Stimulated activated CD8-positive, alpha-beta memory T cell treated with anti-CD3 and anti-CD28 coated beads, Interleukin-4, amount 100 ng/mL, for 4 hours (primary cell): ENCODE measurements around the gene ROBO4.

Experiments used
- DNase-seq, 2 donors: peaks; one replicate each; pipeline ENCODE4 v3.0.0-alpha.2; 2020; ENCODE audit warnings: low read depth in 2 of 2, low spot score in 1 of 2

The ROBO4 gene

DNA sequence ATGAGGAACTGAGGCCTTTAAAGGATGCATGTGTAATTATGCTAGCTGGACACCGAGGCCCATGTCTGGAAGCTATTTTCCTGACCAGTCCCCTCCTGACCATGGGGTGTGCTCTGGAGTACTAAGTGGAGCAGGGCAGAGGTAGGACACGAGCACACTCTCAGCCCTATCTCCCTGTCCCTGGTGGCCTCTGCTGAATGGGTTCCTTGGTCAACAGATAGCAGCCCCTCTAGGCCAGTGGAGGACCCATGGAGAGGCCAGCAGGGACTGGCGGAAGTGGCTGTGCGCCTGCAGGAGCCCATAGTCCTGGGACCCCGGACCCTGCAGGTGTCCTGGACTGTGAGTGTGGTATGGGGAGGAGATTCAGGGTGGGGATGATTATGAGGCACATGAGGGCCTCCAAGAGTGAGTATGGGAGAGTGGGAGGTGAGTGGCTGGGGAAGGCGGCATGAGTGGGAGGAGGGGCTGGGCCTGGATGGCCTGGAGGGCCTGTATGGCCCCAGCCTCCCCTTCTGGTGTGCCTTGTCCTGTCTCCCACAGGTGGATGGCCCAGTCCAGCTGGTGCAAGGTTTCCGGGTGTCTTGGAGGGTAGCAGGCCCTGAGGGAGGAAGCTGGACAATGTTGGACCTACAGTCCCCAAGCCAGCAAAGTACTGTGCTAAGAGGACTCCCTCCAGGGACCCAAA is 23.0 kb downstream of the ROBO4 start:
- DNase-seq = no peak

DNA sequence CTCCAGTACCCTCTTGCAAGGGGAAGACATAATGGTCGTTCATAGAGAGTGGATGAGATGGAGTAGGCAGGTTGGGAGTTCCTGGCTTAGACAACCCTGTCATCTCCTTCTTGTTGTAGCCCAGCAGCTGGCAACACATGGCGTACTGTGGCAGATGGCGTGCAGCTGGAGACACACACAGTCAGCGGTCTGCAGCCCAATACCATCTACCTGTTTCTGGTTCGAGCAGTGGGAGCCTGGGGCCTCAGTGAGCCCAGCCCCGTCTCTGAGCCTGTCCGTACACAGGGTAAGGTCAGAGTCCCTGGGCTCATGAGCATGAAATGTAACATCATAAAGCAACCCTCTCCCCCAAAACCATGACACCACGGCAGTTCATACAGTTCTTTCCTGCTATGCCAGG is 23.7 kb downstream of the ROBO4 start:
- no peak for DNase-seq

DNA sequence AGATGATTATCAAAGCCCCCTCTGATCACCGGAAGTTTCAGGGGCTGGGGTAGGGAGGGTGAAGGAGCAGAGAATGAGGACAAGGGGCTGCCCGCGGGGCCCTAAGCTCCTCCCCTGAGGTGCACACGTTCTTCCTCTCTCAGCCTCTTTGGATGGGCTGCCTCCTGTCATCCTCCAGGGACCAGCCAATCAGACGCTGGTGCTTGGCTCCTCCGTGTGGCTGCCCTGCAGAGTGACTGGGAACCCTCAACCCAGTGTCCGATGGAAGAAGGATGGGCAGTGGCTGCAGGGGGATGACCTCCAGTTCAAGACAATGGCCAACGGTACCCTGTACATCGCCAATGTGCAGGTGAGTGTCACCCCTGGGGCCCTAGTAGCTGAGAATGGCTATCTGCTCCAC is 24.9 kb downstream of the ROBO4 start:
- no peak for DNase-seq

DNA sequence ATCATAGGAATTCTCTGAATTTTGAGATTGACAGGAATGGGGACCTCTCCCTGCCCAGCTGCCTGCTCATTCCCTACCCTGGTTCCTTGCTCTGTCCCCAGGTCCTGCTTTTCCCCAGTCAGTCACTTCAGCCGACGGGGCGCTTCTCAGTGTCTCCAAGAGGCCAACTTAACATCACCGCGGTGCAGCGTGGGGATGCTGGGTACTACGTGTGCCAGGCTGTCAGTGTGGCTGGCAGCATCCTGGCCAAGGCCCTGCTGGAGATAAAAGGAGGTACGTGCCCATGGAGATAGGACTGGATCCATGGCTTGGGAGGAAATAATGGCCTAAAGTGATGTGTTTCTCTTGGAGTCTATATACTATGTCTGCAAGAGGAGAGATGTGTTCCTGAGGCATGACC is 25.4 kb downstream of the ROBO4 start:
- no peak for DNase-seq

DNA sequence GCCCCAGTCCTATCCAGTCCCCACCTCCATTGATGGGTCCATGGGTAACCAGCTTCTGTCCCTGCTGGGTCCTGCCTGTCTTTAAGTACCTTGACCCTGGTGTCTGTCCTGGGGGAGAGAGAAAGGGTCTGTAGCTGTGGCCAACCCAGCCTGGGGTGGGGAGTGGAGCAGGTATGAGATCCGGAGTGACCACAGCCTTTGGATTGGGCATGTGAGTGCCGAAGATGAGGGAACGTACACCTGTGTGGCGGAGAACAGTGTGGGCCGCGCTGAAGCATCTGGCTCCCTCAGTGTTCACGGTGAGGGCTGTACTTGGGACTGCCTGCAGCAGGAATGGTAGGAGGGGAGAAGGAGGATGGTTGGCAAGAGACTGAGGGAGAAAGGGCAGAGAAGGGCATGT is 27.2 kb downstream of the ROBO4 start:
- no peak for DNase-seq

DNA sequence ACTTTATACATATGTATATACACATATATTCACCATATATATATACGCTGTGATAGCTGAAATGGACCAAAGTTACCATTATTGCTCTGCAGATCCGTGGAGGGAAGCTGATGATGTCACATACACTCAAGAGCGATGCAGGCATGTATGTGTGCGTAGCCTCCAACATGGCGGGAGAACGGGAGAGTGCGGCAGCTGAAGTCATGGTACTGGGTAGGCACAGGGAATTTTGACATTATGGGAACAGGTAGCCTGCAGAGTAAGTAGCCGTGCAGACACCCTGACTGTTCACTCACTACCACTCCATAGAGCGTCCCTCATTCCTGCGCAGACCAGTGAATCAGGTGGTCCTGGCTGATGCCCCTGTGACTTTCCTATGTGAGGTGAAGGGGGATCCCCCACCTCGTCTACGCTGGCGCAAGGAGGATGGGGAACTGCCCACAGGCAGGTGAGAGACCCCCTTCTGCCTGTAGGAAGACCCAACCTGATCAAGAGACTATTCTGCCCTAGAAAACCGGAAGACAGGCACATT is 27.7 kb downstream of the ROBO4 start:
- DNase-seq = no peak

DNA sequence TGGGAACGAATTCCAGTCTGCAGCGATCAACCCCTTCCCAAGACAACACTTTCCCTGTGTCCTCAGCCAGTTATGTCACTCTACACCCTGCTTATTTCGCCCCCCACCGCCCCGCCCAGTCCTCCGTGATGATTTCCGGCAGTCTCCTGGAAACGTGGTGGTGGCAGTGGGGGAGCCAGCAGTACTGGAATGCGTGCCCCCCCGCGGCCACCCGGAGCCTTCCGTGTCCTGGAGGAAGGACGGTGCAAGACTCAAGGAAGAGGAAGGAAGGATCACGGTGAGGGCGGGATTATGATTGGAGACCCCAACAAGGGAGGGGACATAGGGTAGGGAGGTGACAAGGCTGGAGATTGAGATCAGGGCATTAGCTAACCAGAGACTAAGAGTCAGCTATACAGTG is 28.3 kb downstream of the ROBO4 start:
- no peak for DNase-seq

DNA sequence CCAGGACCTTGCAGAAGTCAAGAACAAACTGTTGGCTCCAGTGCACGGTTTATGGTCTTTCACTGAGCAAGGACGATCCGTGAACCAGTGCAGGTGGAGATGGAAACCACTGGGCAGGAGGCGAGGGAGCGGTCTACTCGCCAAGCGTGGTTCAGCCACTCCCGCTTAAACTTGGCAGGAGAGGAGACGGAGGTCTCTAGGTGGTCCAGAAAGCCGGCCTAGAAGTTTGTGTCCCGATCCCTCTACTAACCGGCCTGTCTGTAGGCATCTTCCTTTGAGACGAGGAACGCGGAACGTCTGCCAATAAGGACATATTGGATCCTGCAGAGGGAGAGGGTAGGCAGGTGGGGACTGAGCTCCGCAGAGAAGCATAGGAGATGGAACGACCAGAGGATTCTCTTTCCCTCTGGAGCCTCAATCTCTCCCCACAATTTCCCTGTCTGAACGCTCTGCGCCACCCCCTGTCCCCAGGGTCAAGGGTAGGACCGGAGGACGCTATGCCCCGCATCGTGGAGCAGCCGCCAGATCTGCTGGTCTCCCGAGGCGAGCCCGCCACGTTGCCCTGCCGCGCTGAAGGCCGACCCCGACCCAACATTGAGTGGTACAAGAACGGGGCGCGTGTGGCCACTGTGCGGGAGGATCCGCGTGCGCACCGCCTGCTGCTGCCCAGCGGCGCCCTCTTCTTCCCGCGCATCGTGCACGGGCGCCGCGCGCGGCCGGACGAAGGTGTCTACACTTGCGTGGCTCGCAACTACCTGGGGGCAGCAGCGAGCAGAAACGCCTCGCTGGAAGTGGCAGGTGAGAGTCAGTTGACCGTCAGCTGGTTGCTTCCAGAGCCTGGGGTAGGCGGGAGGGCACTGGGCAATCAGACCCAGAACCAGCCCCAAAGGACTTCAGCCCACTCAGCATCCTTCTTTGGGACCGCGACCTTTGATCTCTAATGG is 29.1 kb downstream of the ROBO4 start:
- DNase-seq = no peak

DNA sequence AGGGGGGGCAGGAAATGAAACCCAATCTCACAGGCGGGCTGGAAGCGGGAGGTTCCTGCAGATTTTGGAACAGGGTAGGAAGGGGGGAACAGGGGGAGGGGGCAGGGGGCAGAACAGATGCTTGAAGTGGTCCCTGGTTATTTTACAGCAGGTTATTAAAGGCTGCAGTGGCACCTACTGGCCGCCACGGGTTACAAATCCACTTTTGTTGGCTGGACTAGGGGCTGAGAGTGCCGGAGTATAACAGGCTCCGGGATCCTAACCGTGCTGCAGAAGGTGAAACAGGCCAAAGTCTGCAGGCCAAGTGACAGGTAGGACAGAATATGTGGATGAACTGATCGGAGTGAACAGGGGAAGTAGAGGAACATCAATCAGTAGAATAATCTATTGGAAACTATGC is 30.0 kb downstream of the ROBO4 start:
- DNase-seq = no peak

DNA sequence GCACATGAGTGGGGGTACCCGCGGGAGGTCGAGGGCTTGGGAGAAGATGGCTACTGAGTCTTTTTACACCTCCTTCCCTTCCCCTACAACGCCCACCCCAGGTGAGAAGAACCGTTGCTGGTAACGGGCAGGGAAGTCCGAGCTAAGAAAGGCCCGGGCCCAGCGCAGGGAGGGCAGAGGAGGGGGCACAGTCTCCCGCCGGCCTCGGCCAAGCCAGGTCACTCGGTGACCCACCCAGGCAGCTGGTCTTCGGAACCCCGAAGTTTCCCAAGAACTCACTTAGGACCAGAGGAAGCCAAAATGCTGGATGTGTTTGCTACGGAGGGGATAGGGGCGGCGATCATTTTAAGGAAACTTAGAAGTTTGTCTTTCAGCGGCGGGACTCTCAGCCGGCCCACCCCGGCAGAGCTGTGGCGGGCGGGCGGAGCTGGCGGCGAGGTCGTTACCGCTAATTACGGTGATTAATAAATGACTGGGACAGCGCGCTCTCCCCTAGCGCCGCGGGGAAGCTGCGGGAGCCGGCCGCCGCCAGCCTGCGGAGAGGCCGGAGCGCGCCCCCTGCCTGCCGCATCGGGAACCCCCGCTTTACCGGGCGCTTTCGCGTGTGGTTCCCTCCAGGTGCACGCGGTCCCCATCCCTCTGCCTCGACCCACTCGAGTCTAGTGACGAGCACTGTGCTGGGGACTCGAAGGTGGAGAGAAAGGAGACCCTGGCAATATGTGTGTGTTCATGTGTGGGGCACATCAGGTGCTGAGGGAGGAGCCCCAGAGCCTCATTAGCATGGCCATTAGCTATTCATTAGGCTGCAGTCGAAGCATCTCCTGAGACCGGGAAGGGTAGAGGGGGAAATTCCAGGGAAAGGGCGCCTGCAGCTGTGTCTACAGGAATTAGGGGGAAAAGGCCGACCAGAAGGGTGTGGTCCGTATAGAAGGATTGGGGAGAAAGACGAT is 31.5 kb downstream of the ROBO4 start:
- DNase-seq = no peak

DNA sequence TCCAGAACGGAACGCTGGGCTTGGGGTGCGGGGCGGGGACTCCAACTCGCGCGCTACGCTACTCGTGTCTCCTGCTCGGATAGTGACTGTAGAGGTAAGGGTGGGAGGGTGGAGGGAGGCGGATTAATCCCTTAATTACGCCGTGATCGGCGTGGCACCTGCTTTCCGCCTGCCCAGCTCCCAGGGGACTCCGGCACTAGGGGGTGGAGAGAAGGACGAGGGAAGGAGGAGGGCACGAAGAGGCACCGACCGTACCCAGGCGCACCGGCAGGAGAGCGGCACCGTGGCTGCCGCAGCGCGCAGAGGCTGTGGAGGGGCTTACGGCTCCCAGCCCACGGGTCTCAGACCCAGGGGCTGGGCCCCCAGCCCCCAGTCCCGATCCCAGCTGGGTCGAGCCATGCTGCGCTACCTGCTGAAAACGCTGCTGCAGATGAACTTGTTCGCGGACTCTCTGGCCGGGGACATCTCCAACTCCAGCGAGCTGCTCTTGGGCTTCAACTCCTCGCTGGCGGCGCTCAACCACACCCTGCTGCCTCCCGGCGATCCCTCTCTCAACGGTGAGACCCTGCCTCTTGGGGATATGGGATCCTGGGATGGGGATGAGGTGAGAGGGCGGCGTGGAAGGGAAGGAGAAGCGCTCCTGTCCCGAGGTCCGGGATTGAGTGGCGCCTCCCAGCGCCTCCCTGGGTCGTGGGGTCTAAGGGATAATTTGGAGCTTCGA is 32.3 kb downstream of the ROBO4 start, which contains the start of gene ROBO3:
Gene ROBO3 (plus strand): TSS at position 252 of the 721 bp plus-strand sequence. CDS start 146 bp downstream, at position 398.
- no peak for DNase-seq

DNA sequence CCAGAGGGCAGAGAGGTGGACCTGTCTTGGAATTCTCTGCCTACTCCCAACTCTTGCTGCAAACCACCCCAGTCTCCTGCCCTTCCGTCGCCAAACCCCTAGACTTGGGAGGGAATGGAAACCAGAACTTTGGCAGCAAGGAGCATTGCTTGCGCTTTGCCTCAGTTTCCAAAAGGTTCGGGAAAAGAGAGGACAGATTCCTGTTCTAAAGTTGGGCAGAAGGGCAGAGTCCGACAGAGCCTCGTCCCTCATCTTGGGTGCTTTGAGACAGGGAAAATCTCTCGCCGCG is 32.8 kb downstream of the ROBO4 start:
- no peak for DNase-seq

DNA sequence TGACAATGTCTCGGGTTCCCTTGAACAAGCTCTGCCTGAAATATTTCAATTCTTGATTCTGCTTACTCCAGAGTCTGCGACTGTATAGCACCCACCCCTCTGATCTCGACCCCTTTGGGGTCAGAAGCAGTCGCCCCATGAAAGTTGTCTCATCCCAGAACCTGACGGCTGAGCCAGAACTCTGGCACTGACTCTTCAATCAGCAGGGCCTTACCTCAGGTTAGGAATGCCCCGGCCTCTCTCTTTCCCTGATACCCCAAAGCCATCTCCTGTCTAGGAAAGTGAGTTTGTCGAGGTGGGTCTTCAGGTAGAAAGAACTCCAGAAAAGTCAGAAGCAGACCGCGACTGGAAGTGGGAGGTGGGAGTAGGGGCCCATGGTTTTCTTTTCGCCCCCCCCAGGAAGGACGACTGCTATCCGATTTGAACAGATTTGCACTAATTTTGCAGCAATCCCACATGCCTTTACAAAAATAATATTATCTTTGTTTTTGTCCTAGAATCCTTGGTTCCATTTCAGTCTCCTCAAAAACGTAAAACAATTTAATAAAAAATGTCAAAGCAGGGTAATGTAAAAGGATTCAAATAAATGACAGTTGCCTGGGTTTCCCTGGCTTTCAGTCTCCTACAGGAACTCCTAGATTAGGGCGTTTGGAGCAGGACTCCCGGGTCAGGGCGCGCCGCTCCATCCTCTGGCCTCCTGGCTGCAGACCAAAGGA is 33.3 kb downstream of the ROBO4 start:
- DNase-seq = no peak

DNA sequence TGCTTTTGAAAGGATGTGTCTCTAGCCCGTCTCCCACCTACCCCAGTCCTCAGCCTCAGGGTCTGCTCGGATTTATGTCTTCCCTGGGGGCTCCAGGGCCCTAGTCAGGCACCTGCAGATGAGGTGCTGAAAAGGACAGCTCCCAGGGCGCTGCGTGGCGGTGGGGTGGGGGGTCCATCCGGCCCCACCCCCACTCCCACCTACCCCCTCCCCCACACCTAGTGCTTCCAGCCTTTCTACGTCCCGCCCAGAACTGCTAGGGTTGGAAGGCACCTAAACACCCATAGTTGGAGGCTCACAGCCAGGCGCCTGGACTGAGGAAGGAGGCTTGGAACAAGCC is 33.9 kb downstream of the ROBO4 start:
- DNase-seq = no peak

DNA sequence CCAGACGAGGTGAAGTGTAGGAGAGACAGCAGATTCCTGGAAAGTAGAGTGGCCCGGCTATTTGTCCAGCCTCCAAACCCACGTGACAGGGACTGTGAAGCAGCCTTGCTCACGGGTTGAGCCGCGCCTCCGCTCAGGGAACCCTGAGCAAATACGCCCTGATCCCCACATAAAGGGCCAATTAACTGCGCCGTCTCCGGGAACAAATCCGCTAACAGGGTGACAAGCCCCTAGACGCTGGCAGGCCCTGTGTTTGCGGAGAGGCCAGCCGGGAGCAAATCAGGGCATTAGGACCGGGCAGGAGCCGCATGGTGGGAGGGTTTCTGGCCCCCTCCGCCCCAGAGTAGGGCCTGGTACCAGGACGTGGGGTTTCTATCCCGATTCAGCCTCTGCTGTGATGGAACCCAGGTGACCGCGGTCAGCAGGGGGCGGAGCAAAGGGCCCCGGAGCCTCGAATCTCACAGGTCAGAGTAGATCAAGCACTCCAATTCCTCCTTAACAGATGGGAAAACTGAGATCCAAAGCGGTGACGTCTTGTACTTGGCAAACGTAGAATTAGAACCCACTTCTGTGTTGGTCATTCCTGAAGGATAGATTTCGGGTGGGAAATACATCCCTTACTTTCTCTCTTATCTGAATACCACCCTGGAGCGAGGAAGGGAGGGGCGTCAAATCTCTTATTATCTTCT is 34.4 kb downstream of the ROBO4 start:
- no peak for DNase-seq

DNA sequence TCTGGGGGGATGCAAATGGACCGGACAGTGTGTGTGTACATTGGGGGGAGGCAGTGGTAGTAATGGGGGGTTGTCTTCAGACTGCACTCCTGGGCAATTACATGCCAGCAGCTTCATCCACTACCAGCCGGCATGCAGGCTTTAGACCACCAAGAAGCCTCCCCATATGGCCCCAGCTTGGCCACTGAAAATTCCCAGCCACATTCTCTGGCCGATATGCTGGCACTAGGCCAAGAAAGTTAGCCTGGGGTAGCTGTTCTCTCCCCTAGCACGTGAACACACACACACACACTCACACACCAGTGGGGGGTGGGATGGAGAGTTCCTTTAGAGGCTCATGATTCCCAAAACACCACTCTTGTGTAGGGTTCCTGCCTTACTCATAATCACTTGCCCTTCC is 36.0 kb downstream of the ROBO4 start:
- no peak for DNase-seq

DNA sequence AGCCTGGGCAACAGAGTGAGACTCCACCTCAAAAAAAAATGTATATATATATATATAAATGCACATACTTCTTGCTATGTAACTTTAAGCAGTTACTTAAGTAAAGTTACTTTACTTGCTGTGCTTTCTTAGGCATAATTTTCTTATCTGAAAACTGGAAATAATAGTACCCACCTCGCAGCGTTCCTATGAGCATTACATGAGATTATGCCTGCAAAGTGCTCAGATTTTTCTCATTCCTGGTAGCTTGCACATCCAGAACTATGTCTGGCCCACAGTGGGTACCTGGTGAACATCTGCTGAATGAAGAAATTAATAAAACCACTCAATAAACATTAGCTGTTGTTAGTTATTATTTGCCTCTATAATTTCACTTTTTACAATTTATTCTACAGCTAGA is 38.5 kb downstream of the ROBO4 start:
- no peak for DNase-seq

DNA sequence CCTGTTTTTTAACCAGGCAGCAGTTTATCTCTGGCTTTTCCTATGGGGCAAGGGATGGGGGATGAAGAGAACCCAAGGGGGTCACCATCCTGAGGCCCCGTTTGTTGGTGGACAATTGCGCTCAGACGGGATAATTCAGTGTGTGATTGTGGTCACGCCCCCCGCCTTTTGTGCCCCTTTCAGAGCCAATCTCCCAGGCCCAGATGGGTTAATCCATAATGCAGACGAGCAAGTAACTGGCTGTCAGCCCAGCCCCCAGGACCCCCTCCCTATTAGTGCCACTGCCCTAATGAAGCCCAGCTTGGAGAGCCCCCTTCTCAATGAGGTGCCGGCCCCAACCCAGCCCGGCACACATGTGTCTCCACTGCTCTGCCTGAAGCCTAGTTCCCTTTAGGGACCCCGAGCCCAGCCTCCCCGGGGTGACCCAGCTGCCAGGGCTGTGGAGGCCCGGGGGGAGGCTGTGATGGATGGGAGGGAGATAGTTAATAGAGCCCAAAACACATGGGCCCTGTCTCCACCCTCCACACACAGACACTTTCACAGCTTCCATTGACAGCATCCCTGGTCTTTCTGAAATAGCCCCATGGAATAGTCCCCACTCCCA is 51.5 kb downstream of the ROBO4 start:
- DNase-seq = no peak

DNA sequence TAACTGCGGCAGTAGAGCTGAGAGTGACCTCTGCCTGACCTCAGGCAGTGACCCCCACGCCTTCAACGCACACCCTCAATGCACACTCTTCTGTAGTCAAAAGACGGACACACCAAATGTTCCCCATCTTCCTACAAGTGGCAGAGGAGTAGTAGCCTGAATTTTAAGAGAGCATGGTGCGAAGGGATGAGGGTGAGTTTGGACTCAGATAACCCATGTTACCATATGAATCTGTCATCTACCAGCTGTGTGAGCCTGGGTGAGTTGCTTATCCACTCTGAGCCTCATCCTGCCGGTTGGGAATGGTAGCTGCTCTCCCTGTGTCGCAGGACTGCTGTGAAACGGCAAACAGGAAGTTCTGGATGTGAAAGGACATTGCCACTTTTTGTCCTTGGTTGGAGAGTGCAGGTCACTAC is 53.0 kb downstream of the ROBO4 start:
- DNase-seq = no peak
